HL-60 (cell line): ENCODE measurements around the gene ARG1.
A peak's percentile ranks its signal among the peaks of the same experiment; 100 is the strongest.

ENCODE experiments used
- DNase-seq, 2 experiments: peaks; one replicate each; pipeline ENCODE4 v3.0.0-alpha.2; 2010 to 2020; ENCODE audit warnings: low read depth in 1 of 2, low spot score in 1 of 2
- H3K27ac ChIP-seq: fragments of 250-450 bp; sonication (Bioruptor Pico); replicated peaks from 2 replicates; pipeline ENCODE4 v1.5.1; 2020; ENCODE audit warnings: mild to moderate bottlenecking, moderate library complexity
- H3K27me3 ChIP-seq: fragments of 250-450 bp; sonication (Bioruptor Pico); 2 replicates; pipeline ENCODE4 v1.5.1; 2021; ENCODE audit warnings: mild to moderate bottlenecking, moderate library complexity; ENCODE audit not compliant: insufficient read depth, poor library complexity, severe bottlenecking
- H3K4me3 ChIP-seq: replicated peaks from 2 replicates; pipeline ENCODE4 v1.5.1; 2011; ENCODE audit warnings: mild to moderate bottlenecking, control low read depth, low read length; ENCODE audit not compliant: insufficient read depth
- GABPA ChIP-seq: IDR thresholded peaks from 2 replicates; pipeline ENCODE4 v1.6.1; 2012; ENCODE audit warnings: low read depth
- POLR2AphosphoS5 ChIP-seq: IDR thresholded peaks from 2 replicates; pipeline ENCODE4 v1.6.1; 2012; ENCODE audit warnings: low read depth
- SPI1 ChIP-seq: IDR thresholded peaks from 2 replicates; pipeline ENCODE4 v1.6.1; 2012; ENCODE audit warnings: low read depth, mild to moderate bottlenecking, borderline replicate concordance
- TF ChIP-seq, protein P1 (sequence below): IDR thresholded peaks from one replicate; pipeline ENCODE4 v1.5.1; 2011; ENCODE audit warnings: low read length, control low read depth, inconsistent platforms; ENCODE audit not compliant: insufficient read depth
- TF ChIP-seq, protein P2 (sequence below): IDR thresholded peaks from 2 replicates; pipeline ENCODE4 v1.6.1; 2012; ENCODE audit warnings: low read depth; ENCODE audit not compliant: insufficient replicate concordance

The ARG1 gene

DNA sequence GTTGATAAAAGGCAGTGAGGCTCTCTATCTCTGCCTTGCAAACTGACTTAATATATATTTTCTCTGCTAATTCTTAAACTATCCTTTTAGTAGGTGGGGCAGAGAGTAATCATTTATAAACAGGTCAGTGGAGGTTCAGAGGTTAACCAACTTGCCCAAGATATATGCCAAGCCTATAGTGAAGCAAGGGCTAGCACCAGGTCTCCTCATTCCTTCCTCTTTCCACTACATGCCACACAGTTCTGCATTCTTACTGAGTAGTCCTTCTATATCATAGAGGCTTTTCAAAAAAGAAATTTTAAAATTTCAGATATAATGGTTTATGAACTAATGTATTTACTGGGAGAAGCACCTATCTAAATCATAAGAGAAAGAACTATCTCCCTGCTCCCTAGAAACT is 8.5 kb downstream of the ARG1 start:
- peak overlapping the region; percentile 28; the same call in 1 of the 2 replicates for H3K27ac ChIP-seq
- no peaks in the 10 kb centered on the region for H3K27me3 ChIP-seq
- H3K4me3 ChIP-seq, result no peak overlapping the region
- peak in 1 of 2 experiments; percentile 58 for DNase-seq
- TF ChIP-seq, protein P1, sequence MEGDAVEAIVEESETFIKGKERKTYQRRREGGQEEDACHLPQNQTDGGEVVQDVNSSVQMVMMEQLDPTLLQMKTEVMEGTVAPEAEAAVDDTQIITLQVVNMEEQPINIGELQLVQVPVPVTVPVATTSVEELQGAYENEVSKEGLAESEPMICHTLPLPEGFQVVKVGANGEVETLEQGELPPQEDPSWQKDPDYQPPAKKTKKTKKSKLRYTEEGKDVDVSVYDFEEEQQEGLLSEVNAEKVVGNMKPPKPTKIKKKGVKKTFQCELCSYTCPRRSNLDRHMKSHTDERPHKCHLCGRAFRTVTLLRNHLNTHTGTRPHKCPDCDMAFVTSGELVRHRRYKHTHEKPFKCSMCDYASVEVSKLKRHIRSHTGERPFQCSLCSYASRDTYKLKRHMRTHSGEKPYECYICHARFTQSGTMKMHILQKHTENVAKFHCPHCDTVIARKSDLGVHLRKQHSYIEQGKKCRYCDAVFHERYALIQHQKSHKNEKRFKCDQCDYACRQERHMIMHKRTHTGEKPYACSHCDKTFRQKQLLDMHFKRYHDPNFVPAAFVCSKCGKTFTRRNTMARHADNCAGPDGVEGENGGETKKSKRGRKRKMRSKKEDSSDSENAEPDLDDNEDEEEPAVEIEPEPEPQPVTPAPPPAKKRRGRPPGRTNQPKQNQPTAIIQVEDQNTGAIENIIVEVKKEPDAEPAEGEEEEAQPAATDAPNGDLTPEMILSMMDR, result no peak
- peak; percentile 39; the same call in 1 of the 2 replicates for TF ChIP-seq SPI1
- no peak for TF ChIP-seq POLR2AphosphoS5

- H3K27me3 ChIP-seq, result no peaks in the 10 kb centered on the region
- DNase-seq, result no peak
- TF ChIP-seq, protein P2, sequence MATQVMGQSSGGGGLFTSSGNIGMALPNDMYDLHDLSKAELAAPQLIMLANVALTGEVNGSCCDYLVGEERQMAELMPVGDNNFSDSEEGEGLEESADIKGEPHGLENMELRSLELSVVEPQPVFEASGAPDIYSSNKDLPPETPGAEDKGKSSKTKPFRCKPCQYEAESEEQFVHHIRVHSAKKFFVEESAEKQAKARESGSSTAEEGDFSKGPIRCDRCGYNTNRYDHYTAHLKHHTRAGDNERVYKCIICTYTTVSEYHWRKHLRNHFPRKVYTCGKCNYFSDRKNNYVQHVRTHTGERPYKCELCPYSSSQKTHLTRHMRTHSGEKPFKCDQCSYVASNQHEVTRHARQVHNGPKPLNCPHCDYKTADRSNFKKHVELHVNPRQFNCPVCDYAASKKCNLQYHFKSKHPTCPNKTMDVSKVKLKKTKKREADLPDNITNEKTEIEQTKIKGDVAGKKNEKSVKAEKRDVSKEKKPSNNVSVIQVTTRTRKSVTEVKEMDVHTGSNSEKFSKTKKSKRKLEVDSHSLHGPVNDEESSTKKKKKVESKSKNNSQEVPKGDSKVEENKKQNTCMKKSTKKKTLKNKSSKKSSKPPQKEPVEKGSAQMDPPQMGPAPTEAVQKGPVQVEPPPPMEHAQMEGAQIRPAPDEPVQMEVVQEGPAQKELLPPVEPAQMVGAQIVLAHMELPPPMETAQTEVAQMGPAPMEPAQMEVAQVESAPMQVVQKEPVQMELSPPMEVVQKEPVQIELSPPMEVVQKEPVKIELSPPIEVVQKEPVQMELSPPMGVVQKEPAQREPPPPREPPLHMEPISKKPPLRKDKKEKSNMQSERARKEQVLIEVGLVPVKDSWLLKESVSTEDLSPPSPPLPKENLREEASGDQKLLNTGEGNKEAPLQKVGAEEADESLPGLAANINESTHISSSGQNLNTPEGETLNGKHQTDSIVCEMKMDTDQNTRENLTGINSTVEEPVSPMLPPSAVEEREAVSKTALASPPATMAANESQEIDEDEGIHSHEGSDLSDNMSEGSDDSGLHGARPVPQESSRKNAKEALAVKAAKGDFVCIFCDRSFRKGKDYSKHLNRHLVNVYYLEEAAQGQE, result no peak
- TF ChIP-seq GABPA (no peak), POLR2AphosphoS5 (no peak), SPI1 (no peak)
- TF ChIP-seq, protein P1, result no peak
- no peak overlapping the region for H3K4me3 ChIP-seq
- no peak overlapping the region for H3K27ac ChIP-seq
Observed at GRCh38 chr6:131586543-131586942, 13.5 kb downstream of the ARG1 start.

DNA sequence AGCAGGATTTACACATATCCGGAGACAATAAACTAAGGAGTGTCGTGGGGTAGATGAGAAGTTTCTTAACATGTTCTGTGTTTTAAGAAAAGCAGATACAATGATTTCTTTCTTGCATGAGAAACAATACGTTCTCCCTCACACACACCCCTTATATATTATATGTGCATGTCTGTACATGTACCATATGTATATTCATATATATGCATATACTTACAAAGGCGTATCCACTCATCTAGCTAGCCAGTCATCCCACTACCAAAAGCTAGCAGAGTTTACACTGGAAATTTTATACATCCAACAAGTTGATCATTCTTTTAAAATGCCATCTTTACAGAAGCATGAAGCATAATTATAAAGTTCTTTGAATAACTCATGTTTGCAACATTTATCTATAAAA is 14.9 kb downstream of the ARG1 start:
- H3K27me3 ChIP-seq, result no peaks in the 10 kb centered on the region
- no peak overlapping the region for H3K27ac ChIP-seq
- no peak for TF ChIP-seq GABPA
- TF ChIP-seq, protein P2, result no peak
- TF ChIP-seq SPI1, result no peak
- TF ChIP-seq POLR2AphosphoS5, result no peak
- TF ChIP-seq, protein P1, result no peak
- H3K4me3 ChIP-seq, result no peak overlapping the region
- no peak for DNase-seq

GRCh38 chr6:131588643-131589042 is 15.6 kb downstream of the ARG1 start:
- TF ChIP-seq, protein P2, result no peak
- TF ChIP-seq POLR2AphosphoS5, result no peak
- TF ChIP-seq SPI1, result no peak
- TF ChIP-seq, protein P1, result no peak
- no peak for TF ChIP-seq GABPA
- Histone ChIP-seq H3K27ac (no peak overlapping the region), H3K27me3 (no peaks in the 10 kb centered on the region), H3K4me3 (no peak overlapping the region)
- no peak for DNase-seq
